ENCODE results near the gene SEC24D.

Gene SEC24D

DNA sequence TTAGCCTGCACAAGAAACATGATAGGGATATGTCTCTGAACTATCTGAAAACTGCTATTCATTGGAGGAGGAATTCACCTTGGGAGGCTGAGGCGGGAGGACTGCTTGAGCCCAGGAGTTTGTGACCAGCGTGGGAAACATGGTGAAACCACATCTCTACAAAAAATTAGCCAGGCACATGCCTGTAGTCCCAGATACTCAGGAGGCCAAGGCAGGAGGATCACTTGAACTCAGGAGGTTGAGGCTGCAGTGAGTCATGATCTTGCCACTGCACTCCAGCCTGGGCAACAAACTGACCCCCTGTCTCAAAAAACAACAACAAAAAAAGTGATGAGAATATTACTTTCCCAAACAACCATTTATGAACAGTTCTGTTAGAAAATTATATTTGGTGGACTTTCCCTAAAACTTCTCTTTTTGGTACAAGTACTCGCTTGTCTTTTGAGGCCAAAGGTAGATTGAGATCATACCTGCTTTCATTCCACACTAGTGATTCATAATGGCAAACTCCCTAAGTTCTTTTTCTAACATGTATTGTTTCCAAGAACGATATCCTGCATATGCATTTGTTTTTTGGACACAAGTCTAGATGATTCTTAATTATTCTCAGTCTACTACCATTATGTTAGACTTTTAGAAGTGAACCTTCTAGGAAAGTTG lies 117.3 kb downstream of the SEC24D start:
- no peak for DNase-seq (ENCODE audit: low read depth)

DNA sequence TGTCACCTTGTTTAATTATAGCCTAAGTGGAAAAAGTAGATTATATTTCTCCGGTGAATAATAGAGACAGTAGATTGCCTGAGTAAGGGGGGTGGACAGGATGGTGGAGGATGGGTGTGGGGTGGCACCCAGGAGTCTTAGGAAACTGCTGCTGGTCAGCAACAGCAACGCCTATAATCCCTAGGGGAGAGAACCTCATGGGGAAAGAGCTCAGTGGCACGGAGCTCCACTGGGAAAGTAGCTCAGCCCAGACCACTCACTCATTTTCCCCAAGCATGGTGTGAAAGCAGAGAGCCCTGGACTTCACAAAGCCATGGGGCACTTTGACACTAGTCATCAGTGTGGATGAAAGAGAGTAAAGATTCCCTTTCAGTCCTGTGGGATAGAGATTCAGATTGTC lies 119.6 kb downstream of the SEC24D start:
- DNase-seq (ENCODE audit: low read depth): no peak

GRCh38 chr4:118714682-118715081 lies 121.2 kb downstream of the SEC24D start:
- no peak for DNase-seq (ENCODE audit: low read depth)

GRCh38 chr4:118712872-118713271 lies 123.1 kb downstream of the SEC24D start:
- DNase-seq (ENCODE audit: low read depth): no peak

- DNase-seq (ENCODE audit: low read depth): no peak
Measured at GRCh38 chr4:118711052-118711451, 124.9 kb downstream of the SEC24D start.

GRCh38 chr4:118703118-118703517 lies 132.8 kb downstream of the SEC24D start:
- DNase-seq (ENCODE audit: low read depth): no peak

- DNase-seq (ENCODE audit: low read depth): peak; percentile 71
Measured at GRCh38 chr4:118684873-118685811, 150.8 kb downstream of the SEC24D start, which contains the start of gene METTL14. TSS of gene METTL14 (plus strand) at chr4:118685392. CDS start at chr4:118685535, 143 bp downstream.

DNA sequence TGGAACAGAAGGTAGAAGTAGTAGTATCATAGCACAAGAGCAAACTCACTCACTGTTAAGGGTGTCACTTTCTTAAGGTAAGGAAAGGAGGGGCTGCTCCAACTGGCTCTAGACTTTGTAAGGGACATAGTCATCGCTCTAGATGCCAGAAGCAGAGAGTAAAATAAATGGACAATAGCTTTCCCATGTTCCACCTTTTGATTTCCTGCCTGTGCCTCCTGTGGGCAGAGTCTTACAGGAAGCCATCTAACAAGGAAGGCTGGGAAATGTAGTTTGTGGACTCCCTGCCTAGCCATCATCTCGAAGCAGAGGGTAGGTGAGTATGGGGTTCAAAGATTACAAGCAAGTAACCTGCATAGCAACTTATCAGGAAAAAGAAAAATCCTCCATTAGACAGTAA lies 152.4 kb downstream of the SEC24D start:
- no peak for DNase-seq (ENCODE audit: low read depth)

DNA sequence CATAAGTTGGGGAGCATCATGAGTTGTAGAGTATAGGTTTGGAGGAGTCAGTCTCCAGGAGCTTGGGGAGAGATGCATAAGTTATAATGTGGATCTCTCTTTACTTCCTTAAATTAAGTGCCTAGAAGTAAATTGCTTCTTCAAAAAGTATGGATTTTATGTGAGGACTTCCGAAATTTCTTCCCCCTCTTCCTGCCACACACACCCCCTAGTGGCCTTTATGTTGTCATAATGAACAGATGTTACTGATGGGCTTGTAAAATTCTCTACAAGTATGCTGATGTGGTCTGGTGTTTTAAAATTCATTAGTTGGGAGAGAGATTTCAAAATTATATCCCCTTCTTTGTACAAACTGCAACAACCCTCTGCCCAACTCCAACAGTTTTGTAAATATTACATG lies 153.0 kb downstream of the SEC24D start:
- no peak for DNase-seq (ENCODE audit: low read depth)

GRCh38 chr4:118680808-118681207 lies 155.1 kb downstream of the SEC24D start:
- DNase-seq (ENCODE audit: low read depth): no peak

DNA sequence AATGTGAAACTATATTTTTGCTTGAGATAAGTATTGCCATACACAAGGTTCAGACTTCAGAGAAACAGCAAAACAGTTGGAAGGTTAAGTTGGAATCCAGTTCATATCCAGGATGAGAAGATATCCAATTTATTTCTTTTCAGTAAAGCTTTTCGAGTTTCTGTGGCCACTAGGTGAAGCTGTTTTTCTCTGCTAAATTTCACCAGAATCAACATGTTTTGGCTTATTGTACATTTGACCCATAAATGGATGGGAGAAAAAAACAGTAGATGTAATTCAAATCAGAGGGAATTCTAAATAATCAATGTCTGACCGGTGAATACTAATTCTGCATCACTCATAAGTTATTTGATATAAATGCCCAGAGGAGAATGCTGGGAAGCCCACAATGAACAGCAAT lies 159.8 kb downstream of the SEC24D start:
- no peak for DNase-seq (ENCODE audit: low read depth)
